Measurements from ENCODE around the gene CANT1. TPM values are rescaled to one million over a fixed set of nuclear protein-coding genes. Genes with fewer than 3 reads are reported as not detected.

The CANT1 gene
- total RNA-seq, 3 donors from 2014 or later = 26.1 to 48.1 (median 41.0) TPM

- Histone ChIP-seq H3K36me3 (no peaks in the 10 kb centered on the region), H3K9me3 (no peaks in the 10 kb centered on the region), H3K27me3 (no peaks in the 10 kb centered on the region), H3K27ac (no peak overlapping the region), H3K4me3 (no peak overlapping the region), H3K4me1 (no peaks in the 10 kb centered on the region)
- TF ChIP-seq POLR2A (IDR thresholded peaks at IDR 0.05) = no peak
- TF ChIP-seq, protein P1, sequence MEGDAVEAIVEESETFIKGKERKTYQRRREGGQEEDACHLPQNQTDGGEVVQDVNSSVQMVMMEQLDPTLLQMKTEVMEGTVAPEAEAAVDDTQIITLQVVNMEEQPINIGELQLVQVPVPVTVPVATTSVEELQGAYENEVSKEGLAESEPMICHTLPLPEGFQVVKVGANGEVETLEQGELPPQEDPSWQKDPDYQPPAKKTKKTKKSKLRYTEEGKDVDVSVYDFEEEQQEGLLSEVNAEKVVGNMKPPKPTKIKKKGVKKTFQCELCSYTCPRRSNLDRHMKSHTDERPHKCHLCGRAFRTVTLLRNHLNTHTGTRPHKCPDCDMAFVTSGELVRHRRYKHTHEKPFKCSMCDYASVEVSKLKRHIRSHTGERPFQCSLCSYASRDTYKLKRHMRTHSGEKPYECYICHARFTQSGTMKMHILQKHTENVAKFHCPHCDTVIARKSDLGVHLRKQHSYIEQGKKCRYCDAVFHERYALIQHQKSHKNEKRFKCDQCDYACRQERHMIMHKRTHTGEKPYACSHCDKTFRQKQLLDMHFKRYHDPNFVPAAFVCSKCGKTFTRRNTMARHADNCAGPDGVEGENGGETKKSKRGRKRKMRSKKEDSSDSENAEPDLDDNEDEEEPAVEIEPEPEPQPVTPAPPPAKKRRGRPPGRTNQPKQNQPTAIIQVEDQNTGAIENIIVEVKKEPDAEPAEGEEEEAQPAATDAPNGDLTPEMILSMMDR (IDR thresholded peaks at IDR 0.05) = no peak
- TF ChIP-seq POLR2AphosphoS5 (IDR thresholded peaks at IDR 0.05) = no peak
- intact Hi-C loops (cut with DNase I; ENCODE audit: low total_unique reads) = no loop called here
- no peak for DNase-seq (ENCODE audit: low spot score in 2 of 2)
Measured at GRCh38 chr17:79043191-79043930, 33.8 kb upstream of the CANT1 start.

DNA sequence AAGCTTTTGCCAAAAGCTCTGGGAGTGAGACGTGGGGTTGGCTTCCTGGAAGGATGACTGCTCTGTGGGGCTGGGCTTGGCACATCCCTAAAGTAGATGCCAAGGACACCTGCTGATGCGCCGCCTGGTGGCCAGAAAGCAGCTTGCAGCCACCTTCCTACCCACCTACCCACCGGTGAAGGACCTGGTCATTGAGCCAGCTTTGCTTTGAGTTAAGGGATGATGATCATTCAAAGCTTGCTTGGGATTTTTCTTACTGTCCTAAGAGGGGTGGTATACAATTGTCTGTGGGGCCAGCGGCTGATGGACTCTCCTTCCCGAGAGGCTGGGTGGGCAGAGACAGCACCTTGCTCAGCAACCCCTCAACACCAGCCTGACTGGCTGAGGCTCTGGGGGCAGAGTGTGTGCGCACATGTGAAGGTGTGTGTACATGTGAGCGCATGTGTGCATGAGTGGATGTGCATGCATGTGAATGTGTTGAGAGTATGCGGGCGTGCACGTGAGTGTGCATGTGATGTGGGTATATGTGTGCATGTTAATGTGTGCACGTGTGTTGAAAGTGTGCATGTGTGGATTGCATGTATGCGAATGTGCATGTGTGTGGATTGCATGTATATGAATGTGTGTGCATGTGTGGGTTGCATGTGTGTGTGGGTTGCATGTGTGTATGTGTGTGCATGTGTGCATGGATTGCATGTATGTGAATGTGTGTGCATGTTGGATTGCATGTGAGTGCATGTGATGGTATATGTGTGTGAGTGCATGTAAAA, 33.0 kb upstream of the CANT1 start:
- intact Hi-C loops (cut with DNase I; ENCODE audit: low total_unique reads) = no loop called here

GRCh38 chr17:79041723-79042420, 32.3 kb upstream of the CANT1 start:
- no peaks in the 10 kb centered on the region for H3K4me1 ChIP-seq
- no peak for DNase-seq (ENCODE audit: low spot score in 2 of 2)
- TF ChIP-seq, protein P1 (IDR thresholded peaks at IDR 0.05) = no peak
- TF ChIP-seq POLR2A (IDR thresholded peaks at IDR 0.05) (no peak), POLR2AphosphoS5 (IDR thresholded peaks at IDR 0.05) (no peak)
- no peaks in the 10 kb centered on the region for H3K36me3 ChIP-seq
- intact Hi-C loops (cut with DNase I; ENCODE audit: low total_unique reads) = no loop called here
- H3K27ac ChIP-seq = peak overlapping the region in 1 of 2 donors; percentile 43
- no peak overlapping the region for H3K4me3 ChIP-seq
- no peaks in the 10 kb centered on the region for H3K27me3 ChIP-seq
- H3K9me3 ChIP-seq = no peaks in the 10 kb centered on the region

More for the DNA sequence above, 33.0 kb upstream of the CANT1 start:
- H3K9me3 ChIP-seq = no peaks in the 10 kb centered on the region
- TF ChIP-seq, protein P1 (IDR thresholded peaks at IDR 0.05) = peak; percentile 73 to 90 (median 88)
- TF ChIP-seq POLR2A (IDR thresholded peaks at IDR 0.05) (no peak), POLR2AphosphoS5 (IDR thresholded peaks at IDR 0.05) (peak in 2 of 3 donors; percentile 7 to 43)
- no peaks in the 10 kb centered on the region for H3K27me3 ChIP-seq
- H3K4me3 ChIP-seq = no peak overlapping the region
- H3K4me1 ChIP-seq = no peaks in the 10 kb centered on the region
- no peaks in the 10 kb centered on the region for H3K36me3 ChIP-seq
- DNase-seq (ENCODE audit: low spot score in 2 of 2) = peak; percentile 68 to 87
- peak overlapping the region in 1 of 2 donors; percentile 43 for H3K27ac ChIP-seq

GRCh38 chr17:79041041-79041570, 31.5 kb upstream of the CANT1 start:
- H3K9me3 ChIP-seq = no peaks in the 10 kb centered on the region
- H3K4me3 ChIP-seq = no peak overlapping the region
- H3K27me3 ChIP-seq = no peaks in the 10 kb centered on the region
- peaks cover 0 to 4% of the 10 kb centered on the region in 2 donors for H3K4me1 ChIP-seq
- no peak for TF ChIP-seq POLR2AphosphoS5 (IDR thresholded peaks at IDR 0.05)
- TF ChIP-seq POLR2A (IDR thresholded peaks at IDR 0.05) = no peak
- TF ChIP-seq, protein P1 (IDR thresholded peaks at IDR 0.05) = no peak
- no peak overlapping the region for H3K27ac ChIP-seq
- intact Hi-C loops (cut with DNase I; ENCODE audit: low total_unique reads) = no loop called here
- H3K36me3 ChIP-seq = no peaks in the 10 kb centered on the region
- DNase-seq (ENCODE audit: low spot score in 2 of 2) = no peak

Data from breast epithelium (tissue), 4 donors.